Measurements from ENCODE around the gene FOXO6. TPM values are rescaled to one million over a fixed set of nuclear protein-coding genes. Genes with fewer than 3 reads are reported as not detected.

The FOXO6 gene
- total RNA-seq, 1 experiment from 2014 or later, result 0.59 TPM

DNA sequence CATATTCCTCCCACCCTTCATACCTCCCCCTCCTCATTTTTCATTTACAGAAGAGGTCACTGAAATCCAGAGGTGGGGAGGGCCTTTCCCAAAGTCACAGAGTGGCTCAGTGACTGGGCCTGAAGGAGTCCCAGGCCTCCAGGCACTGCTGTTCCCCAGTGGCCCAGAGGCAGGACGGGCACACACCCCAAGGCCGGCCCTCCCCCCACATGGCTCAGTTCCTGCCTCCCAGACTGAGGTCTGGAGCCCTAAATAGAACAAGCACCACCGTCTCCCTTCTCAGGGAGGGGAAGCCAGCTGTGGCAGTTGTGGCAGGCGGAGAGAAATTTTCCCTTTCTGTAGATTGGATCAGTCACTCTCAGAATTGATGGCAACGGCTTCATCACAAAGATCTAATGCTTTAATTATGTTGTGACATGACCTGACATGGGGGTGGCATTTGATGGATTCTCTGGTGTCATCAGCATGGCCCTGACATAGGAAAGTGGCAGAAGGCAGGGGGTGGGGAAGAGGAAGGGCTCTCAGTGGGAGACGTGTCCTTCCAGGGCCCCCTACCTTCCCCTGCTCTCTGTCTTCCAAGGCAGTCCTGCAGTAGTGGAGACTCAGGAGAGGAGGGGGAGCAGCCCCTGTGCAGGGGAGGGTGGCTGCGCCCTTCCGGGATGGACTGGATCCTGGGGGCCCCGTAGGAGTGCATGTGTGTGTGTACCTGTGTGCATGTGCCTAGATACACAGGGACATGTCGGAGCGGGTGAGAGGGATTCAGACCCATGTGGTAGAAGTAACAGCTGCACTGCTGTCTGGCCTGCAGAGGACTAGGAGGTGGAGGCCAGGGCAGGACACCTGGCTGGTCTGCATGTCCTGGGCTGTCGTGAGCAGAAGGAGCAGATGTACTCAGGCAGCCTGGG, 41.2 kb upstream of the FOXO6 start:
- intact Hi-C loops (cut with micrococcal nuclease; ENCODE audit: unreplicated experiment), result no loop called here
- TF ChIP-seq, protein P1, sequence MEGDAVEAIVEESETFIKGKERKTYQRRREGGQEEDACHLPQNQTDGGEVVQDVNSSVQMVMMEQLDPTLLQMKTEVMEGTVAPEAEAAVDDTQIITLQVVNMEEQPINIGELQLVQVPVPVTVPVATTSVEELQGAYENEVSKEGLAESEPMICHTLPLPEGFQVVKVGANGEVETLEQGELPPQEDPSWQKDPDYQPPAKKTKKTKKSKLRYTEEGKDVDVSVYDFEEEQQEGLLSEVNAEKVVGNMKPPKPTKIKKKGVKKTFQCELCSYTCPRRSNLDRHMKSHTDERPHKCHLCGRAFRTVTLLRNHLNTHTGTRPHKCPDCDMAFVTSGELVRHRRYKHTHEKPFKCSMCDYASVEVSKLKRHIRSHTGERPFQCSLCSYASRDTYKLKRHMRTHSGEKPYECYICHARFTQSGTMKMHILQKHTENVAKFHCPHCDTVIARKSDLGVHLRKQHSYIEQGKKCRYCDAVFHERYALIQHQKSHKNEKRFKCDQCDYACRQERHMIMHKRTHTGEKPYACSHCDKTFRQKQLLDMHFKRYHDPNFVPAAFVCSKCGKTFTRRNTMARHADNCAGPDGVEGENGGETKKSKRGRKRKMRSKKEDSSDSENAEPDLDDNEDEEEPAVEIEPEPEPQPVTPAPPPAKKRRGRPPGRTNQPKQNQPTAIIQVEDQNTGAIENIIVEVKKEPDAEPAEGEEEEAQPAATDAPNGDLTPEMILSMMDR (IDR thresholded peaks at IDR 0.05; ENCODE audit: insufficient read depth in 1 of 2, low read depth in 1 of 2, low read length in 1 of 2, severe bottlenecking in 1 of 2, unreplicated experiment in 1 of 2), result no peak
- no peaks in the 10 kb centered on the region for H3K27me3 ChIP-seq (replicated peaks; ENCODE audit: control insufficient read depth, insufficient read depth, low read length)
- DNase-seq, result no peak
- Mint-ChIP-seq H3K4me1 (ENCODE audit: low read depth, unreplicated experiment) (peaks cover 15% of the 10 kb centered on the region), H3K27ac (ENCODE audit: unreplicated experiment) (no peak overlapping the region), H3K9me3 (ENCODE audit: unreplicated experiment) (no peaks in the 10 kb centered on the region), H3K36me3 (ENCODE audit: insufficient read depth, unreplicated experiment) (no peaks in the 10 kb centered on the region), H3K27me3 (ENCODE audit: insufficient read depth, unreplicated experiment) (no peaks in the 10 kb centered on the region), H3K4me3 (ENCODE audit: unreplicated experiment) (no peak overlapping the region)
- H3K4me1 ChIP-seq, result no peaks in the 10 kb centered on the region; the same call in 1 of the 2 replicates
- no TSS peak for BruUV-seq (replicated peaks)
- H3K4me3 ChIP-seq (ENCODE audit: low read depth, low read length), result no peak overlapping the region
- no peaks in the 10 kb centered on the region for H3K9me3 ChIP-seq
- CTCF ChIA-PET, result no interaction called here
- no peaks in the 10 kb centered on the region for H3K36me3 ChIP-seq (ENCODE audit: control insufficient read depth, insufficient read depth, low read length)
- POLR2A ChIA-PET, result no interaction called here

DNA sequence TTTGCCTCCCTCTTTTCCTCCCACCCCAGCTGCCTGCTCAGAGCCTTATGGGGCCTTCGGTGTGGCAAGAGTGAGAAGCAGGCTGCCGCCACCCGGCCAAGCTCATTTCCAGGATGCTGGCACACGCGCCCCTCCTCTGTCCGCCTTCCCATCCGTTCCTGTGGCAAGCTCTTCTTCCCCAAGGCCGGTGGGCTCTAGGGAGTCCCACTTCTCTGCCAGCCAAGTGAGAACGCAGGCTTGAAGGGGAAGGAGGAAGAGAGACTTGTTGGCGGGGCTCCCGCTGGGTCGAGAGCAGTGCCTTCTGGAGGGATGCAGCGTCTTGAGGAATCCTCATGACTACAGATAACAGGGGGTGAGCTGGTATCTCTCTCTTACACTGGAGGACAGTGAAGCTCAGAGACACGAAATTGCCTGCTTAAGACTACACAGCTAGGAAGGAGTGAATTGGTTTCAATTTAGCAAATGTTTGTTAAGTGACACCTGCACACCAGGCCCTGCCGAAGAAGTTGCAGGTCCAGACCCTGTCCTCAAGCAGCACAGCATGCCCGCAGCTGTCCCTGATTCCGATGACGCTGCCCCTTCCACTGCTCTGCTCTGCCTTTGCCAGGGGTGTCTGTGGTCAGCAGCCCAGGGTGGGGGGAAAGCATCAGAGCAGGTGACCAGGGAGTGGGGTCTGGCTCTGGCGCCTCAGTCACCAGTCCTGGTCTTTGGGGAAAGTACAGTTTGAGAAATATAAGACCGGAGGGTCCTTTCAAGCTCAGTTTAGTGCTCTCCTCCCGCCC, 40.1 kb upstream of the FOXO6 start:
- DNase-seq, result no peak
- Histone ChIP-seq H3K36me3 (ENCODE audit: control insufficient read depth, insufficient read depth, low read length) (no peaks in the 10 kb centered on the region), H3K9me3 (no peaks in the 10 kb centered on the region), H3K4me3 (ENCODE audit: low read depth, low read length) (no peak overlapping the region), H3K27me3 (replicated peaks; ENCODE audit: control insufficient read depth, insufficient read depth, low read length) (no peaks in the 10 kb centered on the region), H3K4me1 (no peaks in the 10 kb centered on the region; the same call in 1 of the 2 replicates)
- Mint-ChIP-seq H3K4me3 (ENCODE audit: unreplicated experiment) (no peak overlapping the region), H3K36me3 (ENCODE audit: insufficient read depth, unreplicated experiment) (no peaks in the 10 kb centered on the region), H3K4me1 (ENCODE audit: low read depth, unreplicated experiment) (peaks cover 8% of the 10 kb centered on the region), H3K27ac (ENCODE audit: unreplicated experiment) (no peak overlapping the region), H3K27me3 (ENCODE audit: insufficient read depth, unreplicated experiment) (no peaks in the 10 kb centered on the region), H3K9me3 (ENCODE audit: unreplicated experiment) (no peaks in the 10 kb centered on the region)
- ChIA-PET CTCF (no interaction called here), POLR2A (no interaction called here)
- TF ChIP-seq, protein P1 (IDR thresholded peaks at IDR 0.05; ENCODE audit: insufficient read depth in 1 of 2, low read depth in 1 of 2, low read length in 1 of 2, severe bottlenecking in 1 of 2, unreplicated experiment in 1 of 2), result no peak
- no TSS peak for BruUV-seq (replicated peaks)
- intact Hi-C loops (cut with micrococcal nuclease; ENCODE audit: unreplicated experiment), result no loop called here

DNA sequence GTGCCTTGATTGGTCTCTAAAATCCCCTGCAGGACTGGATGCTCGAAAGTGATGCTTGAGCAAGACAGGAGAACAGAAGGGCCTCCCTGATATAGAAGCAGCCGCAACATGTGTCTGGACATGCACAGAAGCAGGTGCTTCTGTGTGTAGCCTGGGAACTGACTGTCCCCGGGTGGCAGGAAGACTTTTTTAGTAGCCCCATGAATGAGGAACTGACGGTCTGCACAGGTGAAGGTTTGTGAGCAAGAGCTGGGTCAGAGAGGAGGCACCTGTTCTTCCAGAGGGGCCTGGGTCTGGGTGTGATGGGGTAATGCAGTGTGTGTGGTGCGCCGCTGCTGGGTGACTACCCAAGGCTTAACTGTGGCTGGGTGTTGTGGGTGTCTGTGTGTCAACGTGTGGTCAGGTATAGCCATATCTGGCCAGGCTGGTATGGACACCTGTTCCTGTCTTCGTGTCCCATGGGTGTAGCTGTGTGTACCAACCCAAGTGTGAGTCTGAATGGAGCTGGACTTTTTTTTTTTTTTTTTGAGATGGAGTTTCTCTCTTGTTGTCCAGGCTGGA, 39.1 kb upstream of the FOXO6 start:
- Mint-ChIP-seq H3K27ac (ENCODE audit: unreplicated experiment) (no peak overlapping the region), H3K36me3 (ENCODE audit: insufficient read depth, unreplicated experiment) (no peaks in the 10 kb centered on the region), H3K9me3 (ENCODE audit: unreplicated experiment) (no peaks in the 10 kb centered on the region), H3K4me3 (ENCODE audit: unreplicated experiment) (no peak overlapping the region), H3K4me1 (ENCODE audit: low read depth, unreplicated experiment) (peaks cover 8% of the 10 kb centered on the region), H3K27me3 (ENCODE audit: insufficient read depth, unreplicated experiment) (no peaks in the 10 kb centered on the region)
- ChIA-PET CTCF (interaction anchor here (0.6 to 1.0 kb wide), 5 partner anchors 11 to 110 kb away, joined by 3 to 4 read pairs (median 3); no protein-coding TSS in a partner anchor), POLR2A (no interaction called here)
- Histone ChIP-seq H3K4me3 (ENCODE audit: low read depth, low read length) (no peak overlapping the region), H3K36me3 (ENCODE audit: control insufficient read depth, insufficient read depth, low read length) (no peaks in the 10 kb centered on the region), H3K9me3 (no peaks in the 10 kb centered on the region), H3K27me3 (replicated peaks; ENCODE audit: control insufficient read depth, insufficient read depth, low read length) (no peaks in the 10 kb centered on the region), H3K4me1 (no peaks in the 10 kb centered on the region; the same call in 1 of the 2 replicates)
- no TSS peak for BruUV-seq (replicated peaks)
- intact Hi-C loops (cut with micrococcal nuclease; ENCODE audit: unreplicated experiment), result no loop called here
- no peak for DNase-seq
- TF ChIP-seq, protein P1 (IDR thresholded peaks at IDR 0.05; ENCODE audit: insufficient read depth in 1 of 2, low read depth in 1 of 2, low read length in 1 of 2, severe bottlenecking in 1 of 2, unreplicated experiment in 1 of 2), result no peak
